T-cell (primary cell): Measurements from ENCODE around the gene OLFML1. TPM values are rescaled to one million over a fixed set of nuclear protein-coding genes. Genes with fewer than 3 reads are reported as not detected.

Experiments
- ATAC-seq, 4 experiments: fragments of 200-7000 bp in 3 of 4; fragments of 150-1000 bp in 1 of 4; cut with Tn5 transposase; replicated peaks in 1 of 4; 1 replicate in 3 of 4; 2 replicates in 1 of 4; pipeline ENCODE4 v1.10.0; 2021; ENCODE audit warnings: moderate library complexity in 3 of 4, mild to moderate bottlenecking in 2 of 4, moderate number of reproducible peaks in 1 of 4
- CTCF ChIA-PET, 2 donors: fragments of 300-600 bp; sonication (Branson Sonifier 250); formaldehyde crosslinking; loops; one replicate each; lab custom pipeline; 2022; ENCODE audit warnings: antibody characterized with exemption in 2 of 2; lab: Charles Lee
- POLR2A ChIA-PET, 2 donors: fragments of 300-600 bp; sonication (Branson Sonifier 250); formaldehyde crosslinking; loops; one replicate each; lab custom pipeline; 2022; ENCODE audit warnings: antibody characterized with exemption in 2 of 2; lab: Charles Lee
- DNase-seq, 35 experiments: peaks; one replicate each; pipeline versions ENCODE4 v3.0.0 to v3.0.0-alpha.2; 2013 to 2023
- H3K27ac ChIP-seq: one replicate; pipeline ENCODE4 v1.5.1; 2013; ENCODE audit warnings: low read length
- H3K27me3 ChIP-seq, 2 experiments: replicated peaks in 1 of 2; 1 replicate in 1 of 2; 2 replicates in 1 of 2; pipeline versions ENCODE4 v1.6.1 to v1.7.0; 2013; ENCODE audit warnings: low read length in 1 of 2, mixed read lengths in 1 of 2; ENCODE audit not compliant: control insufficient read depth in 2 of 2, insufficient read depth in 2 of 2; ENCODE audit errors: extremely low read depth in 1 of 2
- H3K36me3 ChIP-seq, 2 donors: 1 replicate in 1 of 2; 2 replicates in 1 of 2; pipeline versions ENCODE4 v1.6.1 to v1.7.0; 2013; ENCODE audit warnings: low read length in 1 of 2; ENCODE audit not compliant: control insufficient read depth in 2 of 2, insufficient read depth in 1 of 2; ENCODE audit errors: extremely low read depth in 1 of 2
- H3K4me1 ChIP-seq, 2 experiments: 1 replicate in 1 of 2; 2 replicates in 1 of 2; pipeline versions ENCODE4 v1.6.1 to v1.7.0; 2013; ENCODE audit warnings: low read length in 2 of 2, mixed read lengths in 1 of 2; ENCODE audit not compliant: insufficient read depth in 2 of 2, control insufficient read depth in 1 of 2; ENCODE audit errors: extremely low read depth in 1 of 2
- H3K4me3 ChIP-seq, 2 donors: 1 replicate in 1 of 2; 2 replicates in 1 of 2; pipeline versions ENCODE4 v1.5.1 to v1.7.0; 2013; ENCODE audit warnings: mild to moderate bottlenecking in 2 of 2, low read length in 1 of 2, moderate library complexity in 1 of 2; ENCODE audit not compliant: control insufficient read depth in 1 of 2; ENCODE audit errors: extremely low read depth in 1 of 2
- H3K9me3 ChIP-seq: 2 replicates; pipeline ENCODE4 v1.7.0; 2013
- H3K27ac Mint-ChIP-seq, 2 donors: one replicate each; pipeline ENCODE4 v1.8.0; 2020 to 2021; ENCODE audit warnings: mild to moderate bottlenecking in 2 of 2, mixed read lengths in 2 of 2
- H3K27me3 Mint-ChIP-seq, 2 donors: one replicate each; pipeline ENCODE4 v1.8.0; 2021 to 2022; ENCODE audit warnings: mixed read lengths in 2 of 2
- H3K36me3 Mint-ChIP-seq: one replicate; pipeline ENCODE4 v1.8.0; 2021; ENCODE audit warnings: mixed read lengths
- H3K4me1 Mint-ChIP-seq, 3 donors: one replicate each; pipeline ENCODE4 v1.8.0; 2020 to 2022; ENCODE audit warnings: mixed read lengths in 3 of 3, mild to moderate bottlenecking in 1 of 3
- H3K4me3 Mint-ChIP-seq, 3 donors: one replicate each; pipeline ENCODE4 v1.8.0; 2020 to 2022; ENCODE audit warnings: mild to moderate bottlenecking in 3 of 3, mixed read lengths in 3 of 3, moderate library complexity in 3 of 3
- H3K9me3 Mint-ChIP-seq, 3 donors: one replicate each; pipeline ENCODE4 v1.8.0; 2020 to 2022; ENCODE audit warnings: mixed read lengths in 3 of 3
- WGBS: methylation state at CpG from one replicate; pipeline ENCODE4 v1.1.5; 2013; ENCODE audit warnings: missing lambda C conversion rate; ENCODE audit not compliant: insufficient coverage; 5-methylcytosine and 5-hydroxymethylcytosine counted together
- total RNA-seq, 35 experiments: library from RNA in 6 of 35; stranded (reverse) in 6 of 35; fragments of 120-200 nt in 1 of 35; gene quantifications; one replicate each; pipeline versions ENCODE4 v1.2.1 to v1.2.4 and lab custom pipeline; 2013 to 2026

The OLFML1 gene
- total RNA-seq, 5 donors from 2014 or later (not counting 1 experiment from before 2014, with no cell fraction given): 0.16 TPM; not detected in 4

- no peak for ATAC-seq
- Histone ChIP-seq H3K4me3 (no peak overlapping the region), H3K9me3 (no peaks in the 10 kb centered on the region), H3K27me3 (no peaks in the 10 kb centered on the region), H3K27ac (no peak overlapping the region), H3K36me3 (no peaks in the 10 kb centered on the region), H3K4me1 (no peaks in the 10 kb centered on the region)
- no peaks in the 10 kb centered on the region for H3K27me3 Mint-ChIP-seq
- POLR2A ChIA-PET: no interaction called here
- WGBS: 64% methylated on average over 2 of the region's 2 CpGs
- no peak for DNase-seq
- no peak overlapping the region for H3K4me3 Mint-ChIP-seq
- H3K27ac Mint-ChIP-seq: no peak overlapping the region
- CTCF ChIA-PET: no interaction called here
- peaks cover 6 to 8% (median 6%) of the 10 kb centered on the region in 3 donors for H3K4me1 Mint-ChIP-seq
- H3K36me3 Mint-ChIP-seq: no peaks in the 10 kb centered on the region
- H3K9me3 Mint-ChIP-seq: no peaks in the 10 kb centered on the region
Observed at GRCh38 chr11:7467652-7468051, 17.7 kb upstream of the OLFML1 start.

GRCh38 chr11:7469351-7469865 is 15.9 kb upstream of the OLFML1 start:
- H3K36me3 ChIP-seq: no peaks in the 10 kb centered on the region
- CTCF ChIA-PET: interaction anchor here in 1 of 2 donors (0.7 kb wide), 1 partner anchor 877 kb away, joined by 5 read pairs; no protein-coding TSS in a partner anchor
- 80% methylated on average over 1 of the region's 5 CpGs for WGBS

GRCh38 chr11:7471071-7471470 is 14.2 kb upstream of the OLFML1 start:
- no peak for DNase-seq
- no peak overlapping the region for H3K27ac Mint-ChIP-seq
- Histone ChIP-seq H3K27ac (no peak overlapping the region), H3K36me3 (no peaks in the 10 kb centered on the region), H3K4me1 (no peaks in the 10 kb centered on the region), H3K27me3 (no peaks in the 10 kb centered on the region), H3K4me3 (no peak overlapping the region), H3K9me3 (no peaks in the 10 kb centered on the region)
- H3K4me1 Mint-ChIP-seq: no peaks in the 10 kb centered on the region
- ATAC-seq: no peak
- no CpG with 5 or more reads among the region's 7 CpGs for WGBS
- no peaks in the 10 kb centered on the region for H3K27me3 Mint-ChIP-seq
- ChIA-PET CTCF (interaction anchor here in 1 of 2 donors (0.7 kb wide), 1 partner anchor 101 kb away, joined by 10 read pairs; no protein-coding TSS in a partner anchor), POLR2A (no interaction called here)
- no peaks in the 10 kb centered on the region for H3K36me3 Mint-ChIP-seq
- no peak overlapping the region for H3K4me3 Mint-ChIP-seq
- no peaks in the 10 kb centered on the region for H3K9me3 Mint-ChIP-seq

More at GRCh38 chr11:7469351-7469865, 15.9 kb upstream of the OLFML1 start:
- no peaks in the 10 kb centered on the region for H3K27me3 ChIP-seq
- no peak overlapping the region for H3K4me3 Mint-ChIP-seq
- ATAC-seq: no peak
- H3K36me3 Mint-ChIP-seq: no peaks in the 10 kb centered on the region
- no peak overlapping the region for H3K27ac ChIP-seq
- no peak overlapping the region for H3K27ac Mint-ChIP-seq
- no peak overlapping the region for H3K4me3 ChIP-seq
- no peak for DNase-seq
- no peaks in the 10 kb centered on the region for H3K4me1 ChIP-seq
- POLR2A ChIA-PET: interaction anchor here in 1 of 2 donors (0.7 kb wide), 1 partner anchor 1575 kb away, joined by 3 read pairs; no protein-coding TSS in a partner anchor
- H3K4me1 Mint-ChIP-seq: no peaks in the 10 kb centered on the region
- no peaks in the 10 kb centered on the region for H3K9me3 Mint-ChIP-seq
- H3K27me3 Mint-ChIP-seq: no peaks in the 10 kb centered on the region
- no peaks in the 10 kb centered on the region for H3K9me3 ChIP-seq

GRCh38 chr11:7473717-7474116 is 11.6 kb upstream of the OLFML1 start:
- Histone ChIP-seq H3K9me3 (no peaks in the 10 kb centered on the region), H3K36me3 (no peaks in the 10 kb centered on the region), H3K4me1 (no peaks in the 10 kb centered on the region), H3K4me3 (no peak overlapping the region), H3K27ac (no peak overlapping the region), H3K27me3 (no peaks in the 10 kb centered on the region)
- Mint-ChIP-seq H3K4me3 (no peak overlapping the region), H3K9me3 (no peaks in the 10 kb centered on the region), H3K27me3 (no peaks in the 10 kb centered on the region), H3K27ac (no peak overlapping the region), H3K36me3 (no peaks in the 10 kb centered on the region), H3K4me1 (no peaks in the 10 kb centered on the region)
- POLR2A ChIA-PET: no interaction called here
- no peak for ATAC-seq
- 20% methylated on average over 1 of the region's 1 CpG for WGBS
- CTCF ChIA-PET: interaction anchor here in 1 of 2 donors (0.6 kb wide), 1 partner anchor 960 kb away, joined by 4 read pairs; no protein-coding TSS in a partner anchor
- DNase-seq: no peak

- H3K27ac ChIP-seq: no peak overlapping the region
- DNase-seq (no peak), ATAC-seq (no peak)
- Mint-ChIP-seq H3K36me3 (no peaks in the 10 kb centered on the region), H3K27ac (no peak overlapping the region), H3K4me1 (no peaks in the 10 kb centered on the region), H3K4me3 (no peak overlapping the region), H3K9me3 (no peaks in the 10 kb centered on the region), H3K27me3 (no peaks in the 10 kb centered on the region)
- ChIA-PET POLR2A (interaction anchor here in 1 of 2 donors (0.5 kb wide), 1 partner anchor 10 kb away, joined by 3 read pairs; no protein-coding TSS in a partner anchor), CTCF (no interaction called here)
- no peak overlapping the region for H3K4me3 ChIP-seq
- no peaks in the 10 kb centered on the region for H3K27me3 ChIP-seq
- H3K9me3 ChIP-seq: no peaks in the 10 kb centered on the region
- no peaks in the 10 kb centered on the region for H3K36me3 ChIP-seq
- no peaks in the 10 kb centered on the region for H3K4me1 ChIP-seq
- 17% methylated on average over 1 of the region's 2 CpGs for WGBS
Observed at GRCh38 chr11:7480113-7480512, 5.2 kb upstream of the OLFML1 start.

GRCh38 chr11:7484131-7484530 is 1.2 kb upstream of the OLFML1 start:
- no peak overlapping the region for H3K27ac ChIP-seq
- H3K4me3 Mint-ChIP-seq: no peak overlapping the region
- no peaks in the 10 kb centered on the region for H3K4me1 Mint-ChIP-seq
- no peaks in the 10 kb centered on the region for H3K4me1 ChIP-seq
- CTCF ChIA-PET: no interaction called here
- H3K27me3 Mint-ChIP-seq: peaks cover 0 to 2% of the 10 kb centered on the region in 2 donors
- no peaks in the 10 kb centered on the region for H3K36me3 ChIP-seq
- H3K4me3 ChIP-seq: no peak overlapping the region
- H3K9me3 ChIP-seq: no peaks in the 10 kb centered on the region
- DNase-seq (no peak), ATAC-seq (no peak)
- no peaks in the 10 kb centered on the region for H3K36me3 Mint-ChIP-seq
- 89% methylated on average over 2 of the region's 3 CpGs for WGBS
- H3K27me3 ChIP-seq: peaks cover 0 to 6% of the 10 kb centered on the region in 2 experiments
- no peaks in the 10 kb centered on the region for H3K9me3 Mint-ChIP-seq
- H3K27ac Mint-ChIP-seq: no peak overlapping the region
- POLR2A ChIA-PET: no interaction called here
